Vagina (tissue), 2 donors: Measurements from ENCODE around the gene RBM19.

ENCODE experiments used
- POLR2AphosphoS5 ChIP-seq, 2 donors: sonication (generic); formaldehyde crosslinking; IDR thresholded peaks; one replicate each; pipeline ENCODE4 v1.9.0; 2017; ENCODE audit warnings: antibody characterized with exemption in 2 of 2, mild to moderate bottlenecking in 2 of 2, low read depth in 1 of 2; ENCODE audit not compliant: insufficient read depth in 1 of 2
- TF ChIP-seq, protein P1 (sequence below), 3 experiments: fragments of 450-650 bp in 2 of 3; fragments of 200-600 bp in 1 of 3; sonication (generic) in 1 of 3; IDR thresholded peaks; one replicate each; pipeline ENCODE4 v1.5.1; 2017 to 2019; ENCODE audit warnings: antibody characterized with exemption in 3 of 3, mild to moderate bottlenecking in 2 of 3, moderate library complexity in 2 of 3

DNA sequence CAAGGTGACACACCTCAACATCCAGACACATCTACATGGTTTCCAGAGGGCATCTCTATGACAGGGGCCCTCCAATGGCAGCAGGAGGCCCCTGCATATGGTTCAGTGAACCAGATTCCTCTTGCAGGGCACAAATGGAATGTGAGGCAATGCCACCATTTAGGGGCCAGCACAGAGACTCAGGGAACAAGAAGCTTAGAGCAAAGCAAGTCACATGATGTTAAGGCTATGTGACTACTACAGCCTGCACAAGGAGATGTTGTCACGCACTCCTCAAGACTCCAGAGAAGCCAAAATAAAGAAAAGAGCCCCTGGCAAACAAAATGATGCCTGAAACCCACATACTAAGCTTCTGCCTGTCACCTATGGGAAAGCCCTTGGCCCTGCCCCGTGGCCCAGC is 95.2 kb downstream of the RBM19 start:
- no peak for TF ChIP-seq POLR2AphosphoS5 (IDR thresholded peaks at IDR 0.05; ENCODE audit: insufficient read depth in 1 of 2, low read depth in 1 of 2)
- TF ChIP-seq, protein P1, sequence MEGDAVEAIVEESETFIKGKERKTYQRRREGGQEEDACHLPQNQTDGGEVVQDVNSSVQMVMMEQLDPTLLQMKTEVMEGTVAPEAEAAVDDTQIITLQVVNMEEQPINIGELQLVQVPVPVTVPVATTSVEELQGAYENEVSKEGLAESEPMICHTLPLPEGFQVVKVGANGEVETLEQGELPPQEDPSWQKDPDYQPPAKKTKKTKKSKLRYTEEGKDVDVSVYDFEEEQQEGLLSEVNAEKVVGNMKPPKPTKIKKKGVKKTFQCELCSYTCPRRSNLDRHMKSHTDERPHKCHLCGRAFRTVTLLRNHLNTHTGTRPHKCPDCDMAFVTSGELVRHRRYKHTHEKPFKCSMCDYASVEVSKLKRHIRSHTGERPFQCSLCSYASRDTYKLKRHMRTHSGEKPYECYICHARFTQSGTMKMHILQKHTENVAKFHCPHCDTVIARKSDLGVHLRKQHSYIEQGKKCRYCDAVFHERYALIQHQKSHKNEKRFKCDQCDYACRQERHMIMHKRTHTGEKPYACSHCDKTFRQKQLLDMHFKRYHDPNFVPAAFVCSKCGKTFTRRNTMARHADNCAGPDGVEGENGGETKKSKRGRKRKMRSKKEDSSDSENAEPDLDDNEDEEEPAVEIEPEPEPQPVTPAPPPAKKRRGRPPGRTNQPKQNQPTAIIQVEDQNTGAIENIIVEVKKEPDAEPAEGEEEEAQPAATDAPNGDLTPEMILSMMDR (IDR thresholded peaks at IDR 0.05): no peak
